ENCODE results near the gene GTPBP3. TPM values are rescaled to one million over a fixed set of nuclear protein-coding genes. Genes with fewer than 3 reads are reported as not detected.

Gene GTPBP3
- total RNA-seq, 2 experiments from 2014 or later: 30.9 to 41.3 TPM

- no peaks in the 10 kb centered on the region for H3K27me3 Mint-ChIP-seq
- H3K9me3 Mint-ChIP-seq: no peaks in the 10 kb centered on the region
- DNase-seq: peak; percentile 95
- peaks cover 7% of the 10 kb centered on the region for H3K36me3 Mint-ChIP-seq (ENCODE audit: low read depth)
- peak within 1 kb of the TSS; percentile 81 for H3K27ac Mint-ChIP-seq
- peak within 1 kb of the TSS; percentile 68 for H3K4me3 Mint-ChIP-seq
- ChIA-PET POLR2A (interaction anchor here (0.6 to 0.7 kb wide), 2 partner anchors 36 to 546 kb away, joined by 3 to 10 read pairs; partner anchors contain the start of gene BABAM1), CTCF (interaction anchor here (0.5 to 3.1 kb wide), 7 partner anchors 9 to 126 kb away, joined by 3 to 19 read pairs (median 3); partner anchors contain the start of genes ANKLE1 and USE1)
- H3K4me1 Mint-ChIP-seq: peaks cover 41% of the 10 kb centered on the region
Observed at GRCh38 chr19:17303167-17303939, 34.0 kb upstream of the GTPBP3 start, which contains the start of gene ABHD8. Gene ABHD8, minus strand, starts transcription at chr19:17303425. Its CDS starts 1,809 bp downstream, at chr19:17301616.

GRCh38 chr19:17303940-17304267 is 33.4 kb upstream of the GTPBP3 start:
- Mint-ChIP-seq H3K9me3 (no peaks in the 10 kb centered on the region), H3K27me3 (no peaks in the 10 kb centered on the region), H3K4me3 (peak overlapping the region; percentile 68), H3K4me1 (peaks cover 42% of the 10 kb centered on the region), H3K36me3 (ENCODE audit: low read depth) (peaks cover 3% of the 10 kb centered on the region), H3K27ac (no peak overlapping the region)
- ChIA-PET POLR2A (interaction anchor here (0.6 to 0.7 kb wide), 2 partner anchors 37 to 546 kb away, joined by 3 to 10 read pairs; partner anchors contain the start of gene BABAM1), CTCF (interaction anchor here (0.5 to 3.1 kb wide), 8 partner anchors 9 to 125 kb away, joined by 3 to 19 read pairs (median 4); partner anchors contain the start of genes ANKLE1 and USE1)
- no peak for DNase-seq

GRCh38 chr19:17304386-17305215 is 32.8 kb upstream of the GTPBP3 start:
- Mint-ChIP-seq H3K27me3 (no peaks in the 10 kb centered on the region), H3K9me3 (no peaks in the 10 kb centered on the region), H3K4me3 (peak overlapping the region; percentile 91), H3K27ac (peak overlapping the region; percentile 94), H3K36me3 (ENCODE audit: low read depth) (peaks cover 4% of the 10 kb centered on the region), H3K4me1 (peaks cover 47% of the 10 kb centered on the region)
- POLR2A ChIA-PET: interaction anchor here (0.6 to 0.7 kb wide), 3 partner anchors 37 to 545 kb away, joined by 3 to 10 read pairs (median 5); partner anchors contain the start of gene BABAM1
- CTCF ChIA-PET: interaction anchor here (0.5 to 3.1 kb wide), 17 partner anchors 10 to 628 kb away, joined by 3 to 19 read pairs (median 4); partner anchors contain the start of genes ANKLE1, BABAM1, BST2 and MVB12A
- DNase-seq: no peak

GRCh38 chr19:17305216-17305516 is 32.2 kb upstream of the GTPBP3 start:
- H3K36me3 Mint-ChIP-seq (ENCODE audit: low read depth): peaks cover 4% of the 10 kb centered on the region
- peak overlapping the region; percentile 91 for H3K4me3 Mint-ChIP-seq
- no peaks in the 10 kb centered on the region for H3K9me3 Mint-ChIP-seq
- CTCF ChIA-PET: interaction anchor here (0.6 to 3.1 kb wide), 13 partner anchors 11 to 629 kb away, joined by 3 to 19 read pairs (median 4); partner anchors contain the start of genes ANKLE1, BABAM1, BST2 and MVB12A
- H3K27ac Mint-ChIP-seq: peak overlapping the region; percentile 94
- H3K4me1 Mint-ChIP-seq: peaks cover 49% of the 10 kb centered on the region
- DNase-seq: no peak
- POLR2A ChIA-PET: interaction anchor here (0.6 kb wide), 1 partner anchor 116 kb away, joined by 5 read pairs; no protein-coding TSS in a partner anchor
- H3K27me3 Mint-ChIP-seq: no peaks in the 10 kb centered on the region

- peak within 1 kb of the TSS; percentile 94 for H3K27ac Mint-ChIP-seq
- peak; percentile 97 for DNase-seq
- peak within 1 kb of the TSS; percentile 91 for H3K4me3 Mint-ChIP-seq
- H3K36me3 Mint-ChIP-seq (ENCODE audit: low read depth): peaks cover 4% of the 10 kb centered on the region
- H3K9me3 Mint-ChIP-seq: no peaks in the 10 kb centered on the region
- peaks cover 54% of the 10 kb centered on the region for H3K4me1 Mint-ChIP-seq
- ChIA-PET CTCF (interaction anchor here (0.6 to 3.1 kb wide), 15 partner anchors 9 to 629 kb away, joined by 3 to 19 read pairs (median 4); partner anchors contain the start of genes ANKLE1, BABAM1, BST2 and MVB12A), POLR2A (no interaction called here)
- H3K27me3 Mint-ChIP-seq: no peaks in the 10 kb centered on the region
Observed at GRCh38 chr19:17305517-17306284, 31.7 kb upstream of the GTPBP3 start, which contains the start of gene MRPL34. Gene MRPL34, plus strand, starts transcription at chr19:17305872. Its CDS starts 21 bp downstream, at chr19:17305893.

- peaks cover 2% of the 10 kb centered on the region for H3K36me3 Mint-ChIP-seq (ENCODE audit: low read depth)
- H3K27ac Mint-ChIP-seq: peak overlapping the region; percentile 94
- CTCF ChIA-PET: interaction anchor here (0.6 to 1.7 kb wide), 6 partner anchors 9 to 914 kb away, joined by 3 to 5 read pairs (median 4); partner anchors contain the start of gene ANKLE1
- H3K4me3 Mint-ChIP-seq: peak overlapping the region; percentile 91
- POLR2A ChIA-PET: no interaction called here
- no peaks in the 10 kb centered on the region for H3K9me3 Mint-ChIP-seq
- DNase-seq: no peak
- H3K27me3 Mint-ChIP-seq: no peaks in the 10 kb centered on the region
- peaks cover 57% of the 10 kb centered on the region for H3K4me1 Mint-ChIP-seq
Observed at GRCh38 chr19:17306285-17306714, 31.1 kb upstream of the GTPBP3 start.

GRCh38 chr19:17307876-17308377 is 29.4 kb upstream of the GTPBP3 start:
- ChIA-PET CTCF (no interaction called here), POLR2A (no interaction called here)
- Mint-ChIP-seq H3K27me3 (no peaks in the 10 kb centered on the region), H3K9me3 (no peaks in the 10 kb centered on the region), H3K4me1 (peaks cover 56% of the 10 kb centered on the region), H3K36me3 (ENCODE audit: low read depth) (peaks cover 6% of the 10 kb centered on the region), H3K4me3 (peak overlapping the region; percentile 8), H3K27ac (no peak overlapping the region)
- no peak for DNase-seq

- Mint-ChIP-seq H3K4me1 (peaks cover 49% of the 10 kb centered on the region), H3K36me3 (ENCODE audit: low read depth) (peaks cover 9% of the 10 kb centered on the region), H3K27me3 (no peaks in the 10 kb centered on the region), H3K4me3 (peak within 1 kb of the TSS; percentile 99), H3K27ac (peak within 1 kb of the TSS; percentile 97), H3K9me3 (no peaks in the 10 kb centered on the region)
- peak; percentile 100 for DNase-seq
- CTCF ChIA-PET: interaction anchor here (0.5 to 1.9 kb wide), 11 partner anchors 13 to 855 kb away, joined by 3 to 7 read pairs (median 4); partner anchors contain the start of genes ANO8 and USE1
- POLR2A ChIA-PET: interaction anchor here (1.0 kb wide), 1 partner anchor 8 kb away, joined by 3 read pairs; no protein-coding TSS in a partner anchor
Observed at GRCh38 chr19:17309198-17309964, 28.0 kb upstream of the GTPBP3 start, which contains the start of gene DDA1. Gene DDA1, plus strand, starts transcription at chr19:17309563. Its CDS starts 92 bp downstream, at chr19:17309655.

- no peaks in the 10 kb centered on the region for H3K9me3 Mint-ChIP-seq
- peak overlapping the region; percentile 99 for H3K4me3 Mint-ChIP-seq
- ChIA-PET POLR2A (no interaction called here), CTCF (interaction anchor here (1.6 to 1.9 kb wide), 2 partner anchors 17 to 27 kb away, joined by 6 to 7 read pairs; no protein-coding TSS in a partner anchor)
- H3K27me3 Mint-ChIP-seq: no peaks in the 10 kb centered on the region
- peak overlapping the region; percentile 97 for H3K27ac Mint-ChIP-seq
- no peak for DNase-seq
- H3K4me1 Mint-ChIP-seq: peaks cover 42% of the 10 kb centered on the region
- H3K36me3 Mint-ChIP-seq (ENCODE audit: low read depth): peaks cover 9% of the 10 kb centered on the region
Observed at GRCh38 chr19:17309965-17310461, 27.3 kb upstream of the GTPBP3 start.

GRCh38 chr19:17311455-17312188 is 25.7 kb upstream of the GTPBP3 start:
- Mint-ChIP-seq H3K4me3 (peak overlapping the region; percentile 13), H3K36me3 (ENCODE audit: low read depth) (peaks cover 17% of the 10 kb centered on the region), H3K27ac (peak overlapping the region; percentile 71), H3K4me1 (peaks cover 39% of the 10 kb centered on the region), H3K9me3 (no peaks in the 10 kb centered on the region), H3K27me3 (no peaks in the 10 kb centered on the region)
- DNase-seq: no peak
- ChIA-PET CTCF (interaction anchor here (0.5 to 1.0 kb wide), 2 partner anchors 21 to 77 kb away, joined by 4 to 5 read pairs; no protein-coding TSS in a partner anchor), POLR2A (no interaction called here)
